HepG2 (cell line): ENCODE results near the gene ZNF511. TPM values are rescaled to one million over a fixed set of nuclear protein-coding genes. Genes with fewer than 3 reads are reported as not detected.

Experiments
- FOSL2 ChIP-seq: sonication (generic); formaldehyde crosslinking; IDR thresholded peaks from 2 replicates; pipeline ENCODE4 v1.4.0; 2020; ENCODE audit warnings: missing genetic modification reagents
- MXI1 ChIP-seq: IDR thresholded peaks from 3 replicates; pipeline ENCODE4 v1.6.1; 2012; ENCODE audit warnings: low read depth, low read length, inconsistent platforms, borderline replicate concordance
- PCBP2 ChIP-seq: fragments of 200-400 bp; formaldehyde crosslinking; optimal IDR thresholded peaks from 2 replicates; pipeline ENCODE3; 2018; ENCODE audit warnings: low read length, low read depth; ENCODE audit not compliant: poor library complexity, severe bottlenecking
- RAD21 ChIP-seq: fragments of 450-650 bp; formaldehyde crosslinking; IDR thresholded peaks from 2 replicates; pipeline ENCODE4 v1.5.0; 2020; ENCODE audit warnings: mild to moderate bottlenecking
- SMAD3 ChIP-seq: sonication (generic); formaldehyde crosslinking; IDR thresholded peaks from 2 replicates; pipeline ENCODE4 v1.4.0; 2020; ENCODE audit warnings: missing genetic modification reagents
- SMAD9 ChIP-seq: sonication (generic); formaldehyde crosslinking; IDR thresholded peaks from 2 replicates; pipeline ENCODE4 v1.5.1; 2020; ENCODE audit warnings: mild to moderate bottlenecking, missing genetic modification reagents
- SRY ChIP-seq: sonication (generic); formaldehyde crosslinking; IDR thresholded peaks from 2 replicates; pipeline ENCODE4 v1.8.0; 2022; ENCODE audit warnings: mild to moderate bottlenecking, missing genetic modification reagents
- TAF15 ChIP-seq: fragments of 200-400 bp; formaldehyde crosslinking; IDR thresholded peaks from one replicate; pipeline ENCODE4 v1.6.1; 2018; ENCODE audit warnings: mild to moderate bottlenecking, low read depth, low read length; ENCODE audit not compliant: poor library complexity, severe bottlenecking
- TOE1 ChIP-seq: sonication (generic); formaldehyde crosslinking; IDR thresholded peaks from 2 replicates; pipeline ENCODE4 v1.4.0; 2020; ENCODE audit warnings: mild to moderate bottlenecking, missing genetic modification reagents
- XRCC5 ChIP-seq: fragments of 200-400 bp; formaldehyde crosslinking; optimal IDR thresholded peaks from 2 replicates; pipeline ENCODE3; 2017; ENCODE audit warnings: mild to moderate bottlenecking, low read length
- YEATS4 ChIP-seq: sonication (generic); formaldehyde crosslinking; IDR thresholded peaks from 2 replicates; pipeline ENCODE4 v1.4.0; 2020; ENCODE audit warnings: missing genetic modification reagents, borderline replicate concordance
- ZBTB7A ChIP-seq: sonication (generic); formaldehyde crosslinking; IDR thresholded peaks from 2 replicates; pipeline ENCODE4 v1.8.0; 2022; ENCODE audit warnings: mild to moderate bottlenecking, missing genetic modification reagents
- ZIK1 ChIP-seq: sonication (generic); formaldehyde crosslinking; IDR thresholded peaks from 2 replicates; pipeline ENCODE4 v1.5.0; 2020; ENCODE audit warnings: mild to moderate bottlenecking, low read depth, missing genetic modification reagents, borderline replicate concordance
- ZNF124 ChIP-seq: sonication (generic); formaldehyde crosslinking; IDR thresholded peaks from 2 replicates; pipeline ENCODE4 v1.4.0; 2020; ENCODE audit warnings: missing genetic modification reagents
- ZNF224 ChIP-seq: sonication (generic); formaldehyde crosslinking; IDR thresholded peaks from 2 replicates; pipeline ENCODE4 v1.5.0; 2020; ENCODE audit warnings: mild to moderate bottlenecking, missing genetic modification reagents
- ZNF530 ChIP-seq: sonication (generic); formaldehyde crosslinking; IDR thresholded peaks from 2 replicates; pipeline ENCODE4 v1.5.0; 2020; ENCODE audit warnings: low read depth, mild to moderate bottlenecking, missing genetic modification reagents
- ZNF557 ChIP-seq: sonication (generic); formaldehyde crosslinking; IDR thresholded peaks from 2 replicates; pipeline ENCODE4 v1.4.0; 2020; ENCODE audit warnings: missing genetic modification reagents
- ZNF558 ChIP-seq: sonication (generic); formaldehyde crosslinking; IDR thresholded peaks from 2 replicates; pipeline ENCODE4 v1.9.0; 2022; ENCODE audit warnings: mild to moderate bottlenecking, missing genetic modification reagents, borderline replicate concordance
- ZNF567 ChIP-seq: sonication (generic); formaldehyde crosslinking; IDR thresholded peaks from 2 replicates; pipeline ENCODE4 v1.8.1; 2023; ENCODE audit warnings: mild to moderate bottlenecking, missing genetic modification reagents, borderline replicate concordance
- ZNF850 ChIP-seq: sonication (generic); formaldehyde crosslinking; conservative IDR thresholded peaks from 2 replicates; pipeline ENCODE4 v1.9.0; 2021; ENCODE audit warnings: mild to moderate bottlenecking, missing genetic modification reagents
- ZSCAN9 ChIP-seq: IDR thresholded peaks from 2 replicates; pipeline ENCODE4 v1.6.1; 2016; ENCODE audit warnings: borderline replicate concordance
- polyA plus RNA-seq, 8 experiments: library from polyadenylated mRNA; depleted of rRNA in 3 of 8; stranded (reverse) in 7 of 8; unstranded in 1 of 8; fragments of >200 nt; fragmentation: Illumina TruSeq in 4 of 8; extraction: Trizol in 4 of 8; gene quantifications; 2 replicates each; pipeline versions ENCODE4 v1.2.1 to v1.2.3, GENCODE V29; 2011 to 2016; ENCODE audit warnings: low read depth in 4 of 8, missing spikeins in 1 of 8, mixed read lengths in 1 of 8; ENCODE audit not compliant: insufficient read depth in 1 of 8
- total RNA-seq, 5 experiments: library from RNA; depleted of rRNA; stranded (reverse); fragments of >200 nt; fragmentation: Illumina TruSeq; extraction: Trizol; gene quantifications; 2 replicates each; pipeline ENCODE4 v1.2.3, GENCODE V29; 2016; ENCODE audit warnings: low read depth in 1 of 5
- TF ChIP-seq, protein P1 (sequence below): sonication (generic); formaldehyde crosslinking; IDR thresholded peaks from 2 replicates; pipeline ENCODE4 v1.8.1; 2023; ENCODE audit warnings: missing genetic modification reagents, inconsistent platforms, borderline replicate concordance
- TF ChIP-seq, protein P2 (sequence below): IDR thresholded peaks from 2 replicates; pipeline ENCODE4 v1.6.1; 2016; ENCODE audit warnings: control low read depth
- TF ChIP-seq, protein P3 (sequence below): sonication (generic); formaldehyde crosslinking; IDR thresholded peaks from 2 replicates; pipeline ENCODE4 v1.4.0; 2020; ENCODE audit warnings: mild to moderate bottlenecking, missing genetic modification reagents
- TF ChIP-seq, protein P4 (sequence below): sonication (generic); formaldehyde crosslinking; IDR thresholded peaks from 2 replicates; pipeline ENCODE4 v1.9.0; 2022; ENCODE audit warnings: missing genetic modification reagents, mild to moderate bottlenecking, borderline replicate concordance
- TF ChIP-seq, protein P5 (sequence below), 2 experiments: fragments of 450-650 bp in 1 of 2; sonication (generic) in 1 of 2; formaldehyde crosslinking; IDR thresholded peaks; 2 replicates each; pipeline versions ENCODE4 v1.5.0 to v1.8.0; 2020 to 2022; ENCODE audit warnings: mild to moderate bottlenecking in 1 of 2, missing genetic modification reagents in 1 of 2

The ZNF511 gene
- total and polyA plus RNA-seq, 2 of the 13 experiments (the other 11 are each of a cell fraction or from before 2014, with no cell fraction given) = 35.6 to 66.4 TPM

DNA sequence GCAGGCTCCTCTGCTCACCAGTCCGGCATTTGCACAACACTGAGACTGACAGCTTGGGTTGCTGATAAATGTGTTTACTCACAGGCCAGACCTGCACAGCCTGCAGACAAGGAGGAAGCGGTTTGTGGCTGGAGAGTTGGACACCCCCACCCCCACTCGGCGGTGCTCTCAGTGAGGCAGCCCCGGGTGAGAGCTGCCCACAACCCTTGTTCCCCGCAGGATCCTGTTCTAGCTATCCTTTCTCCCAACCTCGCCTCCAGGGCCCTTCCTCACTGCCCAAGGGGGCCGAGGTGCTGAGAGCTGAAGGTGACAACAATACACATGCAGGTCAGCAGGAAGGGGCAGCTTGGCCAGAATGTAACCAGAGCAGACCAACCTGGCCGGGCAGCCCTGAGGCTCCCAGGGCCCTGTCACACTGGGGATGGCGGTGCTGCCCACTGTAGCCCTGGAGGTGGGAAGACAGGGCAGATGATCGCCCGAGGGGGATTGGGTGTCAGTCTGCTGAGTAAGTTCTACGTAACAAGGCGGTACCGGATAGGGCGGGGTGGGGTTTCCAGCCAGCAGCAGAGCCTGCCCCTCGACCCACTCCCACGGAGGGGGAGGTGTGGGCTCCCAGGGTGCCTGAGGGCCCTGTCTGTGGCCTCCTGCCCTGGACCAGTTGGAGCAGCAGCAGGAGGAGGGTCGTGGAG is 30.0 kb upstream of the ZNF511 start (continued):
- TF ChIP-seq YEATS4 (CRISPR knock-in tag) (no peak), ZBTB7A (CRISPR knock-in tag) (no peak), RAD21 (CRISPR knock-in tag) (no peak), TOE1 (no peak), ZNF124 (CRISPR knock-in tag) (no peak), MXI1 (no peak), SMAD3 (CRISPR knock-in tag) (no peak), TAF15 (no peak), ZNF850 (CRISPR knock-in tag) (no peak), ZNF557 (no peak), ZIK1 (CRISPR knock-in tag) (no peak), ZNF224 (no peak; the same call in 1 of the 2 replicates), SMAD9 (CRISPR knock-in tag) (no peak), PCBP2 (no peak), FOSL2 (CRISPR knock-in tag) (0 out of 2 replicates have a peak, but pooled peaks have one; percentile 22), ZSCAN9 (CRISPR knock-in tag) (no peak), XRCC5 (peak; percentile 35), ZNF530 (CRISPR knock-in tag) (no peak), ZNF567 (no peak), SRY (CRISPR knock-in tag) (no peak), ZNF558 (no peak)
- TF ChIP-seq, protein P1, sequence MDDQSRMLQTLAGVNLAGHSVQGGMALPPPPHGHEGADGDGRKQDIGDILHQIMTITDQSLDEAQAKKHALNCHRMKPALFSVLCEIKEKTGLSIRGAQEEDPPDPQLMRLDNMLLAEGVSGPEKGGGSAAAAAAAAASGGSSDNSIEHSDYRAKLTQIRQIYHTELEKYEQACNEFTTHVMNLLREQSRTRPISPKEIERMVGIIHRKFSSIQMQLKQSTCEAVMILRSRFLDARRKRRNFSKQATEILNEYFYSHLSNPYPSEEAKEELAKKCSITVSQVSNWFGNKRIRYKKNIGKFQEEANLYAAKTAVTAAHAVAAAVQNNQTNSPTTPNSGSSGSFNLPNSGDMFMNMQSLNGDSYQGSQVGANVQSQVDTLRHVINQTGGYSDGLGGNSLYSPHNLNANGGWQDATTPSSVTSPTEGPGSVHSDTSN = no peak
- TF ChIP-seq, protein P2, sequence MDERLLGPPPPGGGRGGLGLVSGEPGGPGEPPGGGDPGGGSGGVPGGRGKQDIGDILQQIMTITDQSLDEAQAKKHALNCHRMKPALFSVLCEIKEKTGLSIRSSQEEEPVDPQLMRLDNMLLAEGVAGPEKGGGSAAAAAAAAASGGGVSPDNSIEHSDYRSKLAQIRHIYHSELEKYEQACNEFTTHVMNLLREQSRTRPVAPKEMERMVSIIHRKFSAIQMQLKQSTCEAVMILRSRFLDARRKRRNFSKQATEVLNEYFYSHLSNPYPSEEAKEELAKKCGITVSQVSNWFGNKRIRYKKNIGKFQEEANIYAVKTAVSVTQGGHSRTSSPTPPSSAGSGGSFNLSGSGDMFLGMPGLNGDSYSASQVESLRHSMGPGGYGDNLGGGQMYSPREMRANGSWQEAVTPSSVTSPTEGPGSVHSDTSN (CRISPR knock-in tag) = peak; percentile 72; the same call in 1 of the 2 replicates
- TF ChIP-seq, protein P3, sequence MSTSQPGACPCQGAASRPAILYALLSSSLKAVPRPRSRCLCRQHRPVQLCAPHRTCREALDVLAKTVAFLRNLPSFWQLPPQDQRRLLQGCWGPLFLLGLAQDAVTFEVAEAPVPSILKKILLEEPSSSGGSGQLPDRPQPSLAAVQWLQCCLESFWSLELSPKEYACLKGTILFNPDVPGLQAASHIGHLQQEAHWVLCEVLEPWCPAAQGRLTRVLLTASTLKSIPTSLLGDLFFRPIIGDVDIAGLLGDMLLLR (CRISPR knock-in tag) = no peak
- TF ChIP-seq, protein P4, sequence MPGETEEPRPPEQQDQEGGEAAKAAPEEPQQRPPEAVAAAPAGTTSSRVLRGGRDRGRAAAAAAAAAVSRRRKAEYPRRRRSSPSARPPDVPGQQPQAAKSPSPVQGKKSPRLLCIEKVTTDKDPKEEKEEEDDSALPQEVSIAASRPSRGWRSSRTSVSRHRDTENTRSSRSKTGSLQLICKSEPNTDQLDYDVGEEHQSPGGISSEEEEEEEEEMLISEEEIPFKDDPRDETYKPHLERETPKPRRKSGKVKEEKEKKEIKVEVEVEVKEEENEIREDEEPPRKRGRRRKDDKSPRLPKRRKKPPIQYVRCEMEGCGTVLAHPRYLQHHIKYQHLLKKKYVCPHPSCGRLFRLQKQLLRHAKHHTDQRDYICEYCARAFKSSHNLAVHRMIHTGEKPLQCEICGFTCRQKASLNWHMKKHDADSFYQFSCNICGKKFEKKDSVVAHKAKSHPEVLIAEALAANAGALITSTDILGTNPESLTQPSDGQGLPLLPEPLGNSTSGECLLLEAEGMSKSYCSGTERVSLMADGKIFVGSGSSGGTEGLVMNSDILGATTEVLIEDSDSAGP = no peak
- TF ChIP-seq, protein P5, sequence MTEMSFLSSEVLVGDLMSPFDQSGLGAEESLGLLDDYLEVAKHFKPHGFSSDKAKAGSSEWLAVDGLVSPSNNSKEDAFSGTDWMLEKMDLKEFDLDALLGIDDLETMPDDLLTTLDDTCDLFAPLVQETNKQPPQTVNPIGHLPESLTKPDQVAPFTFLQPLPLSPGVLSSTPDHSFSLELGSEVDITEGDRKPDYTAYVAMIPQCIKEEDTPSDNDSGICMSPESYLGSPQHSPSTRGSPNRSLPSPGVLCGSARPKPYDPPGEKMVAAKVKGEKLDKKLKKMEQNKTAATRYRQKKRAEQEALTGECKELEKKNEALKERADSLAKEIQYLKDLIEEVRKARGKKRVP (CRISPR knock-in tag; IDR thresholded peaks at IDR 0.05) = no peak
